Parathyroid adenoma (tissue), 2 donors: ENCODE measurements around the gene PAM.

Experiments
- H2AFZ ChIP-seq: fragments of 300-600 bp; sonication (generic); one replicate; pipeline ENCODE4 v1.7.0; 2017; ENCODE audit warnings: antibody characterized with exemption, mild to moderate bottlenecking
- H3K27ac ChIP-seq: fragments of 300-600 bp; sonication (generic); one replicate; pipeline ENCODE4 v1.7.0; 2017
- H3K27me3 ChIP-seq: fragments of 300-600 bp; sonication (generic); one replicate; pipeline ENCODE4 v1.7.0; 2017; ENCODE audit warnings: low read length; ENCODE audit not compliant: control insufficient read depth, insufficient read depth
- H3K36me3 ChIP-seq: fragments of 300-600 bp; sonication (generic); one replicate; pipeline ENCODE4 v1.7.0; 2017; ENCODE audit warnings: low read length; ENCODE audit not compliant: control insufficient read depth, insufficient read depth
- H3K4me1 ChIP-seq: fragments of 300-600 bp; sonication (generic); one replicate; pipeline ENCODE4 v1.7.0; 2017; ENCODE audit warnings: control low read depth
- H3K4me2 ChIP-seq: fragments of 300-600 bp; sonication (generic); one replicate; pipeline ENCODE4 v1.7.0; 2017; ENCODE audit warnings: low read length
- H3K4me3 ChIP-seq: fragments of 300-600 bp; sonication (generic); one replicate; pipeline ENCODE4 v1.7.0; 2017; ENCODE audit warnings: low read depth, low read length
- H3K79me2 ChIP-seq: fragments of 300-600 bp; sonication (generic); one replicate; pipeline ENCODE4 v1.7.0; 2017; ENCODE audit warnings: control low read depth
- H3K9ac ChIP-seq: fragments of 300-600 bp; sonication (generic); one replicate; pipeline ENCODE4 v1.7.0; 2017; ENCODE audit warnings: mild to moderate bottlenecking
- H3K9me3 ChIP-seq: fragments of 300-600 bp; sonication (generic); one replicate; pipeline ENCODE4 v1.7.0; 2017; ENCODE audit warnings: low read length; ENCODE audit not compliant: control insufficient read depth
- CTCF ChIP-seq: fragments of 300-600 bp; sonication (generic); IDR thresholded peaks from one replicate; pipeline ENCODE4 v1.7.0; 2017; ENCODE audit warnings: antibody characterized with exemption, mild to moderate bottlenecking
- donor health status: primary hyperparathyroidism.

PAM gene

DNA sequence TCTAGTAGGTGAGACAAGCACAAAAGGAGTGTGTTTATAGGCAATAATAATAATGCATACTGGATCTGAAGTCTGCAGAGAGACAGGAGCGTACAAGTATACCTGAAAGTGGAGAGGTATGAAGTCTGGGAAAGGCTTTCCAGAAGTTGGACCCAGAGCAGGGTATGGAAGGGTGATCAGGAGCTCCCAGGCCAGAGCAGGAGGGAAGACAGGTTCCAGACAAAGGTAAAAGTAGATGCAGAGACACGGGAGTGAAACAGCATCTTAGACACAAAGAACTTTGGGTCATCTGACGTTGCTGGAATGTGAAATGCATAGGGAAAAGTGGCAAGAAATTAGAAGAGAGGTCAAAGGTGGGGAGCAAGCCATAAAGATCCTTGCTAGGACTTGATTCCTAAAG is 175.1 kb downstream of the PAM start:
- Histone ChIP-seq H2AFZ (no peak overlapping the region), H3K27ac (no peak overlapping the region), H3K4me2 (no peak overlapping the region), H3K9me3 (no peaks in the 10 kb centered on the region), H3K36me3 (no peaks in the 10 kb centered on the region), H3K27me3 (no peaks in the 10 kb centered on the region), H3K4me1 (no peaks in the 10 kb centered on the region), H3K9ac (no peak overlapping the region), H3K79me2 (no peaks in the 10 kb centered on the region), H3K4me3 (no peak overlapping the region)
- TF ChIP-seq CTCF: no peak

DNA sequence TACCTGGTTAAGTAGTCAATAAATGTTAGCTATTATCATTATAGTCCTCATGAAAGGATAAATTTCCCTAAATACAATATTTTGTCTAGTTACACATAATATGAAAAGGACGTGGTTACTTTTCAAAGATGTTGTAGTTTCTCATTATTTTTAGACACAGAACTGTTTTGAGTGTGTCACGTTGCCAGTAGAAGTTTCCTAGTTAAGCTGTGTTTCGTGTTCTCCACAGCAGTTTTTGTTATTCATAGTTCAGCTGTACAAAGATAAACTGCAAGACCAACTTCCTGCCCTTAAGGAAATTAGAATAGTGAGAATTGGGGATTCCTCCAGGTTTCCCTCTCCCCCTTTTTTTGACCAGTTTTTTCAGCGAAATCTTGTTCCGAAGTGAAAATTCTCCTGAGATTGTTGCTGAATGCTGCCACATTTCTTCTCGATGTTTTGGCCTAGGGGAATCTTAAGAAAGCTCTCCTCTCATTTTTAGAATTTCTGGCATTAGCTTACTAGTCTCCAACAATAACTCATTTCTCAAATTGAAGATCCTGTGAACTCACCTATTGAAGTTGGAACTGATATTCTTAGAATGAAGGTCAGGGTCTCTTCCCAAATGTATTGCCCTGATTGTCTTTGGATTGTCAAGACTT is 176.1 kb downstream of the PAM start:
- no peaks in the 10 kb centered on the region for H3K27me3 ChIP-seq

GRCh38 chr5:102932781-102933180 is 177.7 kb downstream of the PAM start:
- H3K27me3 ChIP-seq: no peaks in the 10 kb centered on the region
- no peak overlapping the region for H2AFZ ChIP-seq
- no peak overlapping the region for H3K9ac ChIP-seq
- no peaks in the 10 kb centered on the region for H3K4me1 ChIP-seq
- no peak overlapping the region for H3K4me3 ChIP-seq
- no peaks in the 10 kb centered on the region for H3K79me2 ChIP-seq
- H3K9me3 ChIP-seq: no peaks in the 10 kb centered on the region
- H3K36me3 ChIP-seq: no peaks in the 10 kb centered on the region
- no peak overlapping the region for H3K27ac ChIP-seq
- no peak overlapping the region for H3K4me2 ChIP-seq
- TF ChIP-seq CTCF: no peak

More for the DNA sequence above, 176.1 kb downstream of the PAM start:
- Histone ChIP-seq H3K4me3 (no peak overlapping the region), H3K79me2 (no peaks in the 10 kb centered on the region), H3K9ac (no peak overlapping the region), H3K36me3 (no peaks in the 10 kb centered on the region), H3K4me1 (no peaks in the 10 kb centered on the region), H3K9me3 (no peaks in the 10 kb centered on the region), H3K4me2 (no peak overlapping the region), H2AFZ (no peak overlapping the region), H3K27ac (no peak overlapping the region)
- TF ChIP-seq CTCF: no peak

- no peak overlapping the region for H3K4me3 ChIP-seq
- H3K79me2 ChIP-seq: no peaks in the 10 kb centered on the region
- H3K4me2 ChIP-seq: no peak overlapping the region
Measured at GRCh38 chr5:102933316-102933715, 178.2 kb downstream of the PAM start.

More at GRCh38 chr5:102933316-102933715, 178.2 kb downstream of the PAM start:
- Histone ChIP-seq H3K27ac (no peak overlapping the region), H3K27me3 (no peaks in the 10 kb centered on the region), H3K9me3 (no peaks in the 10 kb centered on the region), H3K4me1 (no peaks in the 10 kb centered on the region), H2AFZ (no peak overlapping the region), H3K36me3 (no peaks in the 10 kb centered on the region), H3K9ac (no peak overlapping the region)
- TF ChIP-seq CTCF: no peak
